Fibroblast of pulmonary artery (primary cell): ENCODE results near the gene SPATC1L.

Experiments used
- DNase-seq: peaks from one replicate; pipeline ENCODE4 v3.0.0-alpha.2; 2010; ENCODE audit warnings: low read depth
- H3K4me3 ChIP-seq: replicated peaks from 2 replicates; pipeline ENCODE4 v1.5.1; 2011; ENCODE audit warnings: low read depth, mild to moderate bottlenecking, control low read depth, low read length, moderate library complexity
- CTCF ChIP-seq: IDR thresholded peaks from 2 replicates; pipeline ENCODE4 v1.5.1; 2011; ENCODE audit warnings: mild to moderate bottlenecking, control low read depth, low read length, inconsistent platforms; ENCODE audit errors: missing control alignments

Gene SPATC1L

GRCh38 chr21:46114963-46115362 is 69.3 kb downstream of the SPATC1L start:
- H3K4me3 ChIP-seq = no peak overlapping the region
- no peak for TF ChIP-seq CTCF
- no peak for DNase-seq

GRCh38 chr21:46113497-46114176 is 70.6 kb downstream of the SPATC1L start:
- DNase-seq = no peak
- TF ChIP-seq CTCF = no peak
- no peak overlapping the region for H3K4me3 ChIP-seq

- DNase-seq = no peak
- TF ChIP-seq CTCF = no peak
- no peak overlapping the region for H3K4me3 ChIP-seq
Measured at GRCh38 chr21:46112725-46113215, 71.5 kb downstream of the SPATC1L start.

GRCh38 chr21:46111857-46112724 is 72.2 kb downstream of the SPATC1L start:
- DNase-seq = no peak
- H3K4me3 ChIP-seq = no peak overlapping the region
- TF ChIP-seq CTCF = no peak

GRCh38 chr21:46111193-46111571 is 73.1 kb downstream of the SPATC1L start:
- H3K4me3 ChIP-seq = no peak overlapping the region
- TF ChIP-seq CTCF = no peak
- no peak for DNase-seq
